ENCODE data around the gene EGFL7.

The EGFL7 gene

GRCh38 chr9:136711751-136712689 is 49.3 kb downstream of the EGFL7 start, which contains the start of gene DIPK1B:
Gene DIPK1B (plus strand): TSS chr9:136712572. CDS start chr9:136712666, 94 bp downstream.
- H3K79me1 ChIP-seq (ENCODE audit: low read depth, low read length), result peaks cover 17% of the 10 kb centered on the region
- no peaks in the 10 kb centered on the region for H3K9me3 ChIP-seq (replicated peaks in 1 of 2; ENCODE audit: control insufficient read depth in 2 of 2, insufficient read depth in 1 of 2, low read depth in 1 of 2, low read length in 2 of 2)
- peak within 1 kb of the TSS; percentile 99 for H2BK15ac ChIP-seq (ENCODE audit: low read length)
- H3K14ac ChIP-seq (ENCODE audit: low read length), result peak within 1 kb of the TSS; percentile 98
- H3K18ac ChIP-seq (ENCODE audit: low read length), result peak within 1 kb of the TSS; percentile 97
- H4K91ac ChIP-seq (ENCODE audit: low read depth, low read length, poor library complexity), result no peak within 1 kb of the TSS
- H4K8ac ChIP-seq (ENCODE audit: low read depth, low read length), result no peak within 1 kb of the TSS
- H3K4ac ChIP-seq (ENCODE audit: low read length), result no peak within 1 kb of the TSS
- H2BK5ac ChIP-seq (ENCODE audit: low read length), result no peak within 1 kb of the TSS
- H2BK12ac ChIP-seq (ENCODE audit: low read length), result peak within 1 kb of the TSS; percentile 84
- peaks cover 8 to 23% of the 10 kb centered on the region in 2 donors for H3K4me1 ChIP-seq (ENCODE audit: control insufficient read depth in 2 of 2, insufficient read depth in 1 of 2, low read depth in 1 of 2, low read length in 2 of 2)
- H3K36me3 ChIP-seq (replicated peaks in 1 of 2; ENCODE audit: control insufficient read depth in 2 of 2, insufficient read depth in 2 of 2, low read length in 2 of 2), result peaks cover 0 to 6% of the 10 kb centered on the region in 2 donors
- H2BK120ac ChIP-seq (ENCODE audit: low read depth, low read length), result peak within 1 kb of the TSS; percentile 47
- peak within 1 kb of the TSS; percentile 97 for H2AK5ac ChIP-seq (ENCODE audit: low read depth, low read length)
- H3K4me2 ChIP-seq (ENCODE audit: insufficient read depth, low read length, poor library complexity, severe bottlenecking), result peak within 1 kb of the TSS; percentile 100
- DNase-seq (ENCODE audit: low spot score), result peak; percentile 85
- peaks cover 0 to 33% (median 7%) of the 10 kb centered on the region in 3 experiments for H3K27me3 ChIP-seq (ENCODE audit: control insufficient read depth in 3 of 3, insufficient read depth in 3 of 3, low read depth in 1 of 3, low read length in 3 of 3)
- H3K9ac ChIP-seq (ENCODE audit: low read depth, low read length, poor library complexity), result peak within 1 kb of the TSS; percentile 88
- WGBS, 2 donors (ENCODE audit: extremely low coverage in 2 of 2, insufficient read length in 2 of 2, insufficient replicate concordance in 1 of 2), result no CpG with 5 or more reads among the region's 119 CpGs
- H3K23ac ChIP-seq (ENCODE audit: low read depth, low read length, poor library complexity), result peak within 1 kb of the TSS; percentile 93
- H2AFZ ChIP-seq (ENCODE audit: low read length), result peak within 1 kb of the TSS; percentile 89
- H3K27ac ChIP-seq (replicated peaks; ENCODE audit: low read length), result no peak within 1 kb of the TSS
- H3K4me3 ChIP-seq (ENCODE audit: low read length in 2 of 2), result peak within 1 kb of the TSS; percentile 82 to 97

- Histone ChIP-seq H3K4me3 (ENCODE audit: low read length in 2 of 2) (peak overlapping the region; percentile 82 to 97), H3K23ac (ENCODE audit: low read depth, low read length, poor library complexity) (peak overlapping the region; percentile 3), H3K36me3 (replicated peaks in 1 of 2; ENCODE audit: control insufficient read depth in 2 of 2, insufficient read depth in 2 of 2, low read length in 2 of 2) (peaks cover 0 to 6% of the 10 kb centered on the region in 2 donors), H3K27ac (replicated peaks; ENCODE audit: low read length) (no peak overlapping the region), H3K79me1 (ENCODE audit: low read depth, low read length) (peaks cover 18% of the 10 kb centered on the region), H2AFZ (ENCODE audit: low read length) (peak overlapping the region; percentile 87), H3K9ac (ENCODE audit: low read depth, low read length, poor library complexity) (peak overlapping the region; percentile 75), H4K91ac (ENCODE audit: low read depth, low read length, poor library complexity) (no peak overlapping the region), H2AK5ac (ENCODE audit: low read depth, low read length) (peak overlapping the region; percentile 97), H2BK120ac (ENCODE audit: low read depth, low read length) (no peak overlapping the region), H3K4me1 (ENCODE audit: control insufficient read depth in 2 of 2, insufficient read depth in 1 of 2, low read depth in 1 of 2, low read length in 2 of 2) (peaks cover 8 to 23% of the 10 kb centered on the region in 2 donors), H2BK12ac (ENCODE audit: low read length) (no peak overlapping the region), H2BK15ac (ENCODE audit: low read length) (no peak overlapping the region), H3K18ac (ENCODE audit: low read length) (peak overlapping the region; percentile 97), H3K14ac (ENCODE audit: low read length) (peak overlapping the region; percentile 98), H3K27me3 (ENCODE audit: control insufficient read depth in 3 of 3, insufficient read depth in 3 of 3, low read depth in 1 of 3, low read length in 3 of 3) (peaks cover 0 to 30% (median 7%) of the 10 kb centered on the region in 3 experiments), H3K4ac (ENCODE audit: low read length) (no peak overlapping the region), H3K9me3 (replicated peaks in 1 of 2; ENCODE audit: control insufficient read depth in 2 of 2, insufficient read depth in 1 of 2, low read depth in 1 of 2, low read length in 2 of 2) (no peaks in the 10 kb centered on the region), H2BK5ac (ENCODE audit: low read length) (no peak overlapping the region), H3K4me2 (ENCODE audit: insufficient read depth, low read length, poor library complexity, severe bottlenecking) (peak overlapping the region; percentile 78), H4K8ac (ENCODE audit: low read depth, low read length) (no peak overlapping the region)
- DNase-seq (ENCODE audit: low spot score), result no peak
- no CpG with 5 or more reads among the region's 56 CpGs for WGBS, 2 donors (ENCODE audit: extremely low coverage in 2 of 2, insufficient read length in 2 of 2, insufficient replicate concordance in 1 of 2)
These were observed 50.2 kb downstream of the EGFL7 start for GRCh38 chr9:136712690-136713544.

- Histone ChIP-seq H2BK12ac (ENCODE audit: low read length) (no peak overlapping the region), H3K79me1 (ENCODE audit: low read depth, low read length) (peaks cover 18% of the 10 kb centered on the region), H3K23ac (ENCODE audit: low read depth, low read length, poor library complexity) (peak overlapping the region; percentile 3), H3K4me2 (ENCODE audit: insufficient read depth, low read length, poor library complexity, severe bottlenecking) (peak overlapping the region; percentile 78), H3K4me1 (ENCODE audit: control insufficient read depth in 2 of 2, insufficient read depth in 1 of 2, low read depth in 1 of 2, low read length in 2 of 2) (peaks cover 8 to 23% of the 10 kb centered on the region in 2 donors), H2BK120ac (ENCODE audit: low read depth, low read length) (peak overlapping the region; percentile 41), H2BK5ac (ENCODE audit: low read length) (no peak overlapping the region), H3K18ac (ENCODE audit: low read length) (peak overlapping the region; percentile 58), H2BK15ac (ENCODE audit: low read length) (peak overlapping the region; percentile 75), H3K9me3 (replicated peaks in 1 of 2; ENCODE audit: control insufficient read depth in 2 of 2, insufficient read depth in 1 of 2, low read depth in 1 of 2, low read length in 2 of 2) (no peaks in the 10 kb centered on the region), H3K36me3 (replicated peaks in 1 of 2; ENCODE audit: control insufficient read depth in 2 of 2, insufficient read depth in 2 of 2, low read length in 2 of 2) (peaks cover 0 to 6% of the 10 kb centered on the region in 2 donors), H2AFZ (ENCODE audit: low read length) (no peak overlapping the region), H3K4me3 (ENCODE audit: low read length in 2 of 2) (peak overlapping the region; percentile 82 to 97), H3K27me3 (ENCODE audit: control insufficient read depth in 3 of 3, insufficient read depth in 3 of 3, low read depth in 1 of 3, low read length in 3 of 3) (peaks cover 0 to 27% (median 7%) of the 10 kb centered on the region in 3 experiments), H2AK5ac (ENCODE audit: low read depth, low read length) (peak overlapping the region; percentile 97), H3K9ac (ENCODE audit: low read depth, low read length, poor library complexity) (peak overlapping the region; percentile 63), H3K14ac (ENCODE audit: low read length) (peak overlapping the region; percentile 76), H4K8ac (ENCODE audit: low read depth, low read length) (peak overlapping the region; percentile 43), H3K27ac (replicated peaks; ENCODE audit: low read length) (no peak overlapping the region), H4K91ac (ENCODE audit: low read depth, low read length, poor library complexity) (no peak overlapping the region), H3K4ac (ENCODE audit: low read length) (no peak overlapping the region)
- WGBS, 2 donors (ENCODE audit: extremely low coverage in 2 of 2, insufficient read length in 2 of 2, insufficient replicate concordance in 1 of 2), result no CpG with 5 or more reads among the region's 8 CpGs
- DNase-seq (ENCODE audit: low spot score), result no peak
These were observed 50.8 kb downstream of the EGFL7 start for GRCh38 chr9:136713550-136713949.

All from neuronal stem cell (in vitro differentiated cells).